Measurements from ENCODE around the gene IDNK. TPM values are rescaled to one million over a fixed set of nuclear protein-coding genes. Genes with fewer than 3 reads are reported as not detected.

The IDNK gene
- total and polyA plus RNA-seq, 2 of the 8 experiments (the other 6 are each of a cell fraction or from before 2014, with no cell fraction given) = 0.29 to 0.48 TPM

DNA sequence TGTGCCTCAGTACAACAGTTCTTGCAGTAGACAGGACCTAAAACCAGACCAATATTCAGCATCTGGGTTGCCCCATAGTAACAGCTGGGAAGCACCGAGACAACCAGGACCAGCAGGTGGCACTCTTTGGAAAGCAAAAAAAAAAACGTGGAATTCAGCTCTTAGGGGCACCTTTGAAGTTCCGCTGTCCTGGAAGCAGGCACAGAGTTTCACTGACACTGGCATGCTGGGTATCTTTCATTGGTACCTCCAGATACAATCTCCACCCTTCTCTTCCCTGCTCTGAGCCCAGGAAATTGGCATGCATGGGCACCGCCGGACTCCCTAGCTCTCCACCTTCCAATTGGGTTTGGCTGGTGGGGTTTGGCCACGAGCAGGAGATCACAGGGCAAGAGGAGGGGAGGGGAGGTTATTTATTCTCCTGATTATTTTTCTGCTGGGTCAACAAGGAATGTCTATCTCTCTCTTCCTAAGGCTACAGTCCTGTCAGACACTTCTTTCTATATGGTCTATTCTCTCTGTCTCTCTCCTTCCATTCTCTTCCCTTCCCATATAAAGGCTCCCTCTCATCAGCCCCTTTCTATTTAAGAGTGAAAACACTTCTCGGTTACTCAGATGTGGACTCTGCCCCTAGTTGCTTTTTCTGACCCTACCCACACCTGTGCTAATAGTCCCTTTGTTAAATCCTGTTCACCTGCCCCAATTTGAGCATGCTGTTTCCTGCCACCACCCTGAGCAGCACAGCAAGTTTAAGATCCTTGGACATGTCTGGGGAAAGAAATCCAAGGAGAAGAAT is 1.9 kb upstream of the IDNK start:
- no peak overlapping the region for H2AK5ac ChIP-seq (ENCODE audit: low read depth, low read length)
- no peaks in the 10 kb centered on the region for H3K79me2 ChIP-seq (ENCODE audit: control insufficient read depth in 1 of 2, insufficient read depth in 2 of 2, low read length in 2 of 2)
- H3K9me3 ChIP-seq (ENCODE audit: insufficient read depth in 2 of 2, low read depth in 1 of 2, low read length in 1 of 2) = no peaks in the 10 kb centered on the region
- POLR2A ChIA-PET (ENCODE audit: partially characterized antibody) = interaction anchor here (1.0 to 1.5 kb wide), 8 partner anchors 10 to 401 kb away, joined by 3 to 5 read pairs (median 3); partner anchors contain the start of genes KIF27 and UBQLN1
- no peaks in the 10 kb centered on the region for H4K20me1 ChIP-seq (replicated peaks in 1 of 2; ENCODE audit: control insufficient read depth in 1 of 2, insufficient read depth in 2 of 2, low read length in 2 of 2)
- no peak overlapping the region for H4K8ac ChIP-seq (ENCODE audit: extremely low read depth, insufficient read depth, low read length)
- H2BK5ac ChIP-seq (ENCODE audit: low read depth, low read length) = no peak overlapping the region
- peaks cover 5% of the 10 kb centered on the region; the same call in 1 of the 2 replicates for H3K23me2 ChIP-seq (ENCODE audit: low read depth, low read length)
- 0 out of 2 replicates have a peak overlapping the region, but pooled peaks have one; percentile 35 for H2BK12ac ChIP-seq (ENCODE audit: low read depth, low read length)
- H3K4me3 ChIP-seq (ENCODE audit: extremely low read depth in 1 of 4, insufficient read depth in 2 of 4, low read depth in 3 of 4, low read length in 4 of 4) = peak overlapping the region in 3 of 4 experiments; percentile 4 to 19 (median 17); a peak in 1 of 8 replicates
- no peaks in the 10 kb centered on the region for H3K79me1 ChIP-seq (ENCODE audit: low read depth, low read length)
- H3K9ac ChIP-seq (replicated peaks in 1 of 4; ENCODE audit: extremely low read depth in 1 of 4, low read depth in 3 of 4, low read length in 3 of 4) = no peak overlapping the region
- H3K56ac ChIP-seq (replicated peaks; ENCODE audit: insufficient read length, low read depth, low read length) = no peak overlapping the region
- H3K18ac ChIP-seq (ENCODE audit: extremely low read depth, low read length) = no peak overlapping the region
- no peak overlapping the region for H3K14ac ChIP-seq (ENCODE audit: insufficient read length)
- no peak overlapping the region for H2BK20ac ChIP-seq (ENCODE audit: low read length)
- no peak overlapping the region for H2BK15ac ChIP-seq (ENCODE audit: low read length)
- DNase-seq (ENCODE audit: low read depth in 1 of 2, low spot score in 2 of 2) (peak; percentile 27 to 70), FAIRE-seq (no peak)
- no peak overlapping the region for H3K27ac ChIP-seq (ENCODE audit: low read depth, low read length)
- H4K5ac ChIP-seq (ENCODE audit: insufficient read length, low read depth, low read length) = no peak overlapping the region
- H2BK120ac ChIP-seq (replicated peaks; ENCODE audit: low read depth, low read length) = no peak overlapping the region
- CTCF ChIA-PET (ENCODE audit: partially characterized antibody) = interaction anchor here (0.6 to 2.8 kb wide), 29 partner anchors 9 to 558 kb away, joined by 3 to 44 read pairs (median 6); partner anchors contain the start of genes FRMD3, KIF27 and RASEF
- no peak overlapping the region for H3K23ac ChIP-seq (ENCODE audit: insufficient read length)
- H3K4ac ChIP-seq (replicated peaks; ENCODE audit: insufficient read length, low read depth, low read length) = no peak overlapping the region
- no peaks in the 10 kb centered on the region; a peak in 1 of 7 replicates for H3K27me3 ChIP-seq (replicated peaks in 1 of 4; ENCODE audit: control insufficient read depth in 3 of 4, extremely low read depth in 1 of 4, insufficient read depth in 3 of 4, low read length in 3 of 4)
- peak overlapping the region; percentile 34 to 52 for H3K4me2 ChIP-seq (ENCODE audit: insufficient read depth in 1 of 2, low read depth in 2 of 2, low read length in 2 of 2)
- H2AFZ ChIP-seq (ENCODE audit: low read length) = no peak overlapping the region
- no peak overlapping the region for H4K91ac ChIP-seq (replicated peaks; ENCODE audit: insufficient read length, low read length)
- H3K36me3 ChIP-seq (ENCODE audit: control insufficient read depth in 2 of 4, insufficient read depth in 4 of 4, low read length in 3 of 4) = no peaks in the 10 kb centered on the region
- H3K4me1 ChIP-seq (replicated peaks in 1 of 4; ENCODE audit: control insufficient read depth in 3 of 4, insufficient read depth in 4 of 4, low read length in 3 of 4) = peaks cover 0 to 2% (median 0%) of the 10 kb centered on the region in 4 experiments; a peak in 3 of 7 replicates
- WGBS, 2 experiments (ENCODE audit: extremely low coverage in 1 of 2, insufficient coverage in 1 of 2, insufficient read length in 1 of 2, insufficient replicate concordance in 2 of 2, low coverage in 1 of 2, low lambda C conversion rate in 2 of 2, missing lambda C conversion rate in 1 of 2) = 27% methylated on average over 7 of the region's 7 CpGs; no CpG with 5 or more reads in 1 of the 2 experiments
- TF ChIP-seq HDAC2 (IDR thresholded peaks at IDR 0.05; ENCODE audit: borderline replicate concordance in 1 of 2, low read depth in 2 of 2, low read length in 2 of 2) (no peak), YY1 (IDR thresholded peaks at IDR 0.05; ENCODE audit: low read depth, low read length) (0 out of 2 replicates have a peak, but pooled peaks have one; percentile 23), RAD21 (IDR thresholded peaks at IDR 0.05 in 1 of 2, conservative IDR thresholded peaks at IDR 0.05 in 1 of 2; ENCODE audit: low read depth in 2 of 2, low read length in 2 of 2) (peak; percentile 78 to 81), TEAD4 (IDR thresholded peaks at IDR 0.05; ENCODE audit: low read depth, low read length) (0 out of 2 replicates have a peak, but pooled peaks have one; percentile 42), KDM1A (IDR thresholded peaks at IDR 0.05; ENCODE audit: borderline replicate concordance, low read length) (no peak)
- TF ChIP-seq, protein P1, sequence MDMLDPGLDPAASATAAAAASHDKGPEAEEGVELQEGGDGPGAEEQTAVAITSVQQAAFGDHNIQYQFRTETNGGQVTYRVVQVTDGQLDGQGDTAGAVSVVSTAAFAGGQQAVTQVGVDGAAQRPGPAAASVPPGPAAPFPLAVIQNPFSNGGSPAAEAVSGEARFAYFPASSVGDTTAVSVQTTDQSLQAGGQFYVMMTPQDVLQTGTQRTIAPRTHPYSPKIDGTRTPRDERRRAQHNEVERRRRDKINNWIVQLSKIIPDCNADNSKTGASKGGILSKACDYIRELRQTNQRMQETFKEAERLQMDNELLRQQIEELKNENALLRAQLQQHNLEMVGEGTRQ (IDR thresholded peaks at IDR 0.05; ENCODE audit: low read length) = no peak
- TF ChIP-seq, protein P2, sequence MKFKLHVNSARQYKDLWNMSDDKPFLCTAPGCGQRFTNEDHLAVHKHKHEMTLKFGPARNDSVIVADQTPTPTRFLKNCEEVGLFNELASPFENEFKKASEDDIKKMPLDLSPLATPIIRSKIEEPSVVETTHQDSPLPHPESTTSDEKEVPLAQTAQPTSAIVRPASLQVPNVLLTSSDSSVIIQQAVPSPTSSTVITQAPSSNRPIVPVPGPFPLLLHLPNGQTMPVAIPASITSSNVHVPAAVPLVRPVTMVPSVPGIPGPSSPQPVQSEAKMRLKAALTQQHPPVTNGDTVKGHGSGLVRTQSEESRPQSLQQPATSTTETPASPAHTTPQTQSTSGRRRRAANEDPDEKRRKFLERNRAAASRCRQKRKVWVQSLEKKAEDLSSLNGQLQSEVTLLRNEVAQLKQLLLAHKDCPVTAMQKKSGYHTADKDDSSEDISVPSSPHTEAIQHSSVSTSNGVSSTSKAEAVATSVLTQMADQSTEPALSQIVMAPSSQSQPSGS (IDR thresholded peaks at IDR 0.05; ENCODE audit: low read length) = no peak

Measured in H1 (cell line).